Omental fat pad (tissue), 4 donors: ENCODE data around the gene MMAB. TPM values are rescaled to one million over a fixed set of nuclear protein-coding genes. Genes with fewer than 3 reads are reported as not detected.

ENCODE experiments used
- ATAC-seq: fragments of 150-250 bp; one replicate; pipeline ENCODE4 v1.9.1; 2016; ENCODE audit warnings: mild to moderate bottlenecking, moderate library complexity; ENCODE audit not compliant: low FRiP score
- DNase-seq: peaks from one replicate; pipeline ENCODE4 v3.0.0-alpha.2; 2019; ENCODE audit warnings: low spot score
- CTCF ChIP-seq, 3 donors: fragments of 450-650 bp; IDR thresholded peaks; one replicate each; pipeline ENCODE4 v1.5.1; 2016 to 2017; ENCODE audit warnings: antibody characterized with exemption in 3 of 3, mild to moderate bottlenecking in 3 of 3, moderate library complexity in 2 of 3
- total RNA-seq, 4 donors: library from RNA; depleted of rRNA; stranded (reverse); fragments of >200 nt; gene quantifications; one replicate each; pipeline ENCODE4 v1.1.0, GENCODE V29; 2016

Gene MMAB
- total RNA-seq, 4 donors from 2014 or later = 20.2 to 38.0 (median 29.1) TPM

- DNase-seq (no peak), ATAC-seq (no peak)
- TF ChIP-seq CTCF (IDR thresholded peaks at IDR 0.05) = no peak
Measured at GRCh38 chr12:109609342-109609741, 36.0 kb upstream of the MMAB start.

- DNase-seq = no peak
- ATAC-seq = no peak
- no peak for TF ChIP-seq CTCF (IDR thresholded peaks at IDR 0.05)
Measured at GRCh38 chr12:109608793-109609192, 35.5 kb upstream of the MMAB start.

DNA sequence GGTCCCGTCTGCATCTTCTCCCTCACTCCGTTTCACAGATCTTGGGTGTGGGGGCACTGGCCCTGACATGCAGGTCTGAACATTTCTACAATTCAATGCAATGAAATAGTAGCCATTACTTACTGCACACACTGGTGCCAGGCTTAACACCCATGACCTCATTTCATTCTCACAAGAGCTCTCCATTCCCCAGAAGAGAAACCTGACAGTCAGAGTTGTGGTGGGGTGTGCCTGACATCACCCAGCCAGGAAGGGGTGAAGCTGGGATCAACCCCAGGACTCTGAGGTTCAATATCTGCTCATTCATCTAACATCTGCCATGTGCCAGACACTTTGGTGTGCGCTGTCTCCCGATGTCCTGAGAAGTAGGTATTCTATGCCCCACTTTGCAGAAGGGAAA, 35.0 kb upstream of the MMAB start:
- ATAC-seq (no peak), DNase-seq (no peak)
- TF ChIP-seq CTCF (IDR thresholded peaks at IDR 0.05) = no peak

- ATAC-seq (no peak), DNase-seq (no peak)
- no peak for TF ChIP-seq CTCF (IDR thresholded peaks at IDR 0.05)
Measured at GRCh38 chr12:109607618-109608017, 34.3 kb upstream of the MMAB start.

DNA sequence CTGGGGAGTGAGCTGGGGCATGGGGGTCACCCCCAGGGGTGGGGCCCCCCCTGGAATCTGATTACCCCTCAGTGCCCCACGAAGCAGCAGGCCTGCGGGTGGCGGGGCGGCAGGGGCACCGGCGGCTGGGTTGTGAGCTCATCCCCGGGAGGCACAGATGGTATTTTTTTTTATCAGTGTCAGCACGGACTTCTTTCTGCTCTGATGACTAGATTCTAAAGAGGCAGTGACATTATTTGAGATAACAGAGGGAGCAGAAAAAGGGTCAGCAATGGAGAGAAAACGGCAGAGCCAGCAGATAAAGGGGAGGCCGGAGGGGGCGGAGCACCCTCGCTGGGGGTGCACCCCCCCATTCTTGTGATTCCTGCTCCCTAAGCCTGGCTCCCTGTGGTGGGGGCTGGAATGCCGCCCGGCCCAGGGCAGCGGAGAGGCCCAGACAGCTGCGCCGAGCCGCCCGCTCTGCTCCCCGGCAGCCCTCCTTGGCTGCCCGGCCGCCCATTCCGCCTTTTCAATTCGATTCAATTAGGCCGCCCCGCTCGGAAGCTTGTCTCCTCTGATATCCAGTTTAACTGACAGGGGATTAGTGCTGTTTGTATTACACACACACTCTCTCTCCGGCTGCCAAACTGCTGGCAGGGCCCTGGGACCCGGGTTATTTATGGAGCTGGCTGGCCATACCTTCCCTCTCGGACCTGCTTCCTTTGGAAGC, 33.2 kb upstream of the MMAB start:
- DNase-seq (no peak), ATAC-seq (no peak)
- TF ChIP-seq CTCF (IDR thresholded peaks at IDR 0.05) = no peak

DNA sequence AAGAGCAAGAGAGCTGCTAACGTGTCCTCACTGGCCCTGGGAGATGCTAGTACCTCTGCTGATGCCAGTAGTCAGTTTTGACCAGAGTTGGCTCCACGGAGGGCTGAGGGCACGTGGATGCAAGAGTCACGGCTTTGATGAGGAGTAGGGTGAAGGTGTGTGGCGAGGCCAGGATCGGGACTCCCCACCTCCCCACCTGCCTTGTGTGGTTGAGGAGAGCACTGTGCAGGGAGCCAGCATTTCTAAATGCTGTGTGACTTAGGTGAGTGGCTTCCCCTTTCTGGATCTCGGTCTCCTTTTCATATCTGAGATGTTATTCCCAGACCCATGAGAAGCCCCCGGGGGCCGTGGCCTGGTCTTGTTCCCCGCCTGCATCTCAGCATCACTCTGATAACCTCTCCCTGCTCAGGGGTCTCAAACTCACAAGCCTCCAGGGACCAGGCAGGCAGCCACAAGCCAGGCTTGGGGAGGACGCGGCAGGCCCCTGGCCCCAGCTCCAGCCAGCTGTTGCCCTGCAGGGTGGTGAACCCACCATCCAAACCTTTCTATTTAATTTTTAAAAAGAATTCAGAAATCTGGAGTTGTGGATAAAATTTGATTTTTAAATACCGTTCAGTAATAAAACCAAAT, 32.4 kb upstream of the MMAB start:
- no peak for ATAC-seq
- TF ChIP-seq CTCF (IDR thresholded peaks at IDR 0.05) = no peak
- DNase-seq = no peak

DNA sequence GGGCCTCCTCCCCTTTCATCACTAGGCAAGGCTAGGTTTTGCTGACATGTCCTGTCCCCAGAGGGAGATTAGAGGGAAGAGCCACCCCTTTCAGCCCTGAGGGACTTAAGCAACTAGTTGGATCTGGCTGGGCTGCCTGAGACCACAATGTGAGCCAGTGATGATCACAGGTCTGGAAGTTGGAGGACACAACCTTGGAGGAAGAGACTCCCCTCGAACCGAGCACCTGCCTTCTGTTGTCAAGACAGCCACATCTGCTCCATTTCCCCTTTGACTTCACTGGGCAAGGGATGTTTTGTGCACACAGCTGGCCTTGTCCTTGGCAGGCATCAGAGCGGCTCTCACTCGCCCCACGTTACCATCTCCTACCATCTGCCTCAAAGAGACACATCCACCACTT, 31.7 kb upstream of the MMAB start:
- no peak for ATAC-seq
- DNase-seq = no peak
- no peak for TF ChIP-seq CTCF (IDR thresholded peaks at IDR 0.05)
